Tibial nerve (tissue), 4 donors: ENCODE results near the gene DCUN1D3.

Experiments used
- EP300 ChIP-seq, 2 donors: sonication (generic); formaldehyde crosslinking; IDR thresholded peaks; one replicate each; pipeline ENCODE4 v1.6.1; 2017; ENCODE audit warnings: antibody characterized with exemption in 2 of 2, mild to moderate bottlenecking in 1 of 2
- POLR2A ChIP-seq, 2 donors: fragments of 450-650 bp; IDR thresholded peaks; one replicate each; pipeline ENCODE4 v1.6.1; 2017; ENCODE audit warnings: antibody characterized with exemption in 2 of 2, mild to moderate bottlenecking in 2 of 2, moderate library complexity in 2 of 2
- TF ChIP-seq, protein P1 (sequence below), 5 experiments: fragments of 200-600 bp in 3 of 5; fragments of 450-650 bp in 2 of 5; sonication (generic) in 3 of 5; IDR thresholded peaks; one replicate each; pipeline ENCODE4 v1.5.1; 2016 to 2019; ENCODE audit warnings: antibody characterized with exemption in 5 of 5, mild to moderate bottlenecking in 3 of 5, moderate library complexity in 2 of 5

DNA sequence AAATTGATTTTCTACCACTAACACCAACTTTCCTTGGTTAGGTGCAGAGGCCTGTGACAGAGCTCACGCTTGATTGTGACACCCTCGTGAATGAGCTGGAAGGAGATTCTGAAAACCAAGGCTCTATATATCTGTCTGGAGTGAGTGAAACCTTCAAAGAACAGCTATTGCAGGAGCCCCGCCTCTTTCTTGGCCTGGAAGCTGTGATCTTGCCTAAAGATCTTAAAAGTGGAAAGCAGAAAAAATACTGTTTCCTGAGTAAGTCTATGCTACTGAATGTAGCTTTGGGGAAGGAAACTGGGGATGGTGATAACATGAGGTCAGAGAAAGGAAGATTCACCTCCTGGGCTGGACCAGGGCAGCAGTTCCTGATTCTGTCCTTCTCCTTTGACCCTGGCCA, 55.6 kb downstream of the DCUN1D3 start:
- TF ChIP-seq, protein P1, sequence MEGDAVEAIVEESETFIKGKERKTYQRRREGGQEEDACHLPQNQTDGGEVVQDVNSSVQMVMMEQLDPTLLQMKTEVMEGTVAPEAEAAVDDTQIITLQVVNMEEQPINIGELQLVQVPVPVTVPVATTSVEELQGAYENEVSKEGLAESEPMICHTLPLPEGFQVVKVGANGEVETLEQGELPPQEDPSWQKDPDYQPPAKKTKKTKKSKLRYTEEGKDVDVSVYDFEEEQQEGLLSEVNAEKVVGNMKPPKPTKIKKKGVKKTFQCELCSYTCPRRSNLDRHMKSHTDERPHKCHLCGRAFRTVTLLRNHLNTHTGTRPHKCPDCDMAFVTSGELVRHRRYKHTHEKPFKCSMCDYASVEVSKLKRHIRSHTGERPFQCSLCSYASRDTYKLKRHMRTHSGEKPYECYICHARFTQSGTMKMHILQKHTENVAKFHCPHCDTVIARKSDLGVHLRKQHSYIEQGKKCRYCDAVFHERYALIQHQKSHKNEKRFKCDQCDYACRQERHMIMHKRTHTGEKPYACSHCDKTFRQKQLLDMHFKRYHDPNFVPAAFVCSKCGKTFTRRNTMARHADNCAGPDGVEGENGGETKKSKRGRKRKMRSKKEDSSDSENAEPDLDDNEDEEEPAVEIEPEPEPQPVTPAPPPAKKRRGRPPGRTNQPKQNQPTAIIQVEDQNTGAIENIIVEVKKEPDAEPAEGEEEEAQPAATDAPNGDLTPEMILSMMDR (IDR thresholded peaks at IDR 0.05): no peak
- no peak for TF ChIP-seq POLR2A (IDR thresholded peaks at IDR 0.05)
- no peak for TF ChIP-seq EP300 (IDR thresholded peaks at IDR 0.05)
